NCI-H146 (cell line): ENCODE results near the gene PIBF1.
"Not testable (repeated sequence)": the region's sequence is repeated elsewhere in the genome, so short reads cannot be mapped to it uniquely, and the experiment has no call there.

Source experiments
- DNase-seq: peaks from one replicate; lab custom pipeline; 2025; lab: John Stamatoyannopoulos, UW

The PIBF1 gene

GRCh38 chr13:72781451-72782439 is at the start of gene PIBF1, which contains the start of gene DIS3:
Gene PIBF1 (plus strand): TSS chr13:72782133. CDS start chr13:72783470, 1,337 bp downstream.
Gene DIS3 (minus strand): TSS chr13:72781900. CDS start chr13:72781832, 68 bp downstream.
- peak; percentile 99 for DNase-seq

- no peak for DNase-seq
Measured at GRCh38 chr13:72737033-72737432, 44.9 kb upstream of the PIBF1 start.

DNA sequence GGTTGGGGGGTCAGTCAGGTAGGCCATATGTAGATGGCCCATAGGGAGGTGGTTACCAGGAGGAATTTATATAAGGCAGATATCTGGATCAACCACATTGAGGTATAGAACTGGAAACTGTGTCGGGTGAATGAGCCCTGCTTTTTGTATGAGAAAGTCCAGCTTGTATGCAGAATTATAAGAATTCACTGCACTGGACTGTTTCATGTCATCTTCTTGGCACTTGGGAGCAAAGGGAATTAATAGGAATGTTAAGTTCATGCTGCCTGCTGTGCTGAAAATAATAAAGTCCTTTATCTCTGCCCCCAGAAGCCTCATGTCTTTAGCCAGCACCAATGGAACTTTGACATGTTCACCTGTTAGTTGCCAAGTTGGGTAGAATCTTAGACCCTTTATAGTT is 41.9 kb upstream of the PIBF1 start:
- DNase-seq = no peak

- no peak for DNase-seq
Measured at GRCh38 chr13:72745260-72745659, 36.7 kb upstream of the PIBF1 start.

- DNase-seq = no peak
Measured at GRCh38 chr13:72751220-72751619, 30.7 kb upstream of the PIBF1 start.

DNA sequence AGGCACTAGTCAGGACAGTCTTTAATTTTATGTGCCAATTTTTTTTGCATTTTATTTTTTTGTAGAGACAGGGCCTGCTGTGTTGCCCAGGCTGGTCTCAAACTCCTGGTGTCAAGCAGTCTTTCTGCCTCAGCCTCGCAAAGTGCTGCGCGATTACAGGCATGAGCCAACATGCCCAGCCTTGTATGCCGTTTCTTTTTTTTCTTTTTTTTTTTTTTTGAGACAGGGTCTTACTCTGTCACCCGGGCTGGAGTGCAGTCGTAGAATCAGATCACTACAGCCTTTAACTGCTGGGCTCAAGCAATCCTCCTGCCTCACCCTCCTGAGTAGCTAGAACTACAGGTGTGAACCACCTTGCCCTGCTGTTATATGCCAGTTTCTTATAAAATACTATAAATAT is 27.8 kb upstream of the PIBF1 start:
- DNase-seq = no peak

GRCh38 chr13:72757792-72758535 is 24.0 kb upstream of the PIBF1 start:
- DNase-seq = no peak

- no peak for DNase-seq
Measured at GRCh38 chr13:72760189-72760588, 21.7 kb upstream of the PIBF1 start.

- no peak for DNase-seq
Measured at GRCh38 chr13:72763411-72763810, 18.5 kb upstream of the PIBF1 start.

DNA sequence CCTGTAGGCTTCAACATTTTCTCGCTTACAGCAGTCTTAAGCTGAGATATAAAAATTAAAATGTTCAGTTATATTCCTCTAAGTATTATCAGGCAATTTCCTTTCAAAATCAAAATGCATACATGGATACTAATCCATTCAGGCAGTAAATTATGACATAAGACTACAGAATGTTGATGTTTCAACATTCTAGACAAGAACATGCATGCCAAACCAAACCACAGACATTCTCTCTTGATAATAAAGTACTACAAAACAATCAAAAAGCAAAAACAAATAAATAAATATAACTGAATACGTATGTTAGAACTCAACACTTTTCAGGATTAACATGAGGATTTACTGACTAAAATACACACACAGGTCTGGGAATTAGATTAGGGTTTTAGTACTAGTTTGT is 7.9 kb upstream of the PIBF1 start:
- DNase-seq = no peak

DNA sequence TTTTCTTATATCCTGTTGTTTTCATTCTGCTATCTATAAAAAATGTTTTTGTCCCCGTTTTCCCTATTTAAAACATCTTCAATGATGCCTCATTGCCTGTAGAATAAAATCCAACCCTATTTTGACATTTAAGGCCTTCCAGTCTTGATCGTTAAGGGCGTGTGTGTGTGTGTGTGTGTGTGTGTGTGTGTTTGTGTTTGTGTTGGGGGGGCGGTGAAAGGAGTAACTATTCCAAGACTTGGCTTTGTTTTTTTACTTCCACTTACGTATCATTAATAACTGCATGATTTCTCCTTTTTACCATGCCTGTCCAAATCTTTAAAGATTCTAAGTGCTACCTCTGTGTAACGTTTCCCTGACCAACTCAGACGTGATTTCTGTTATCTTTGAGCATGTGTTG is 784 bp downstream of the PIBF1 start:
- DNase-seq = peak; percentile 12

- DNase-seq = not testable (repeated sequence)
Measured at GRCh38 chr13:72784679-72785078, 2.7 kb downstream of the PIBF1 start.

DNA sequence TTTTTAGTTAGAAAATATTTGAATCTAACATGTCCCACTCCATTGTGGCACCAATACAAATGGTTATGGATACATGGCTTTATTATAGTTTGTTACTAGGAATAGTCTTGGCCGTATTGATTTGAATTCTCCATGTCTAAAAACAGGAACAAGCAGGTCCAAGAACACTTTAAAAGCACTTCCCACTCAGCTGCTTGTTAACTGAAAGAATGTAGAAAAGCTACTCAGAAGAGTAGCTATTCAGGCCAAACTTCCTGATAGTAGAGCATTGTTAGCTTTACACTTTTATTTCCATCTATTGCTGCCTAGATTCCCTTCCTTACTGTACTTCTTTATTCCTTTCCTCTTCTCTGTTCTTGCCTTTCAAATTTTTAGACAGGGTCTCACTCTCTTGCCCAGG is 6.9 kb downstream of the PIBF1 start:
- DNase-seq = no peak

GRCh38 chr13:72792640-72793039 is 10.7 kb downstream of the PIBF1 start:
- DNase-seq = no peak

DNA sequence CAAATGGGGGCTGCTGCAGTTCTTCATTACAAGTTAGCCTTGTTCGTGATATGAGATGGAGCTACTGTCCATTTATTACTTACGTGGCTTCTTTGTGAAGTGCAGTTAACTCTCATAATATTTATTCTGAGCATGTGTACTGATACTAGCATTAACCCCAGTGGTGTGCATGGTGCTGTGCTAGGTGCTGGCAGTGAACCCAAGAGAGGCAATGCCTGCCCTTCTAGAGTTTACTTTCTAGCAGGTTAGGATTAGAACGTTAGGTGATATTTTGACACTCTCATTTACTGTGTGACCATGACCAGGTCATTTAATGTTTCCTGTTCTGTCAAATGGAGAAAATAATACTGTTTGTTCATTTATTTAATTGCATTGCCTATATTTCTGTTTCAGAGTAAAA is 16.9 kb downstream of the PIBF1 start:
- DNase-seq = no peak

- DNase-seq = no peak
Measured at GRCh38 chr13:72804301-72804700, 22.4 kb downstream of the PIBF1 start.

- DNase-seq = no peak
Measured at GRCh38 chr13:72805676-72806346, 23.9 kb downstream of the PIBF1 start.

- not testable (repeated sequence) for DNase-seq
Measured at GRCh38 chr13:72806514-72806913, 24.6 kb downstream of the PIBF1 start.

DNA sequence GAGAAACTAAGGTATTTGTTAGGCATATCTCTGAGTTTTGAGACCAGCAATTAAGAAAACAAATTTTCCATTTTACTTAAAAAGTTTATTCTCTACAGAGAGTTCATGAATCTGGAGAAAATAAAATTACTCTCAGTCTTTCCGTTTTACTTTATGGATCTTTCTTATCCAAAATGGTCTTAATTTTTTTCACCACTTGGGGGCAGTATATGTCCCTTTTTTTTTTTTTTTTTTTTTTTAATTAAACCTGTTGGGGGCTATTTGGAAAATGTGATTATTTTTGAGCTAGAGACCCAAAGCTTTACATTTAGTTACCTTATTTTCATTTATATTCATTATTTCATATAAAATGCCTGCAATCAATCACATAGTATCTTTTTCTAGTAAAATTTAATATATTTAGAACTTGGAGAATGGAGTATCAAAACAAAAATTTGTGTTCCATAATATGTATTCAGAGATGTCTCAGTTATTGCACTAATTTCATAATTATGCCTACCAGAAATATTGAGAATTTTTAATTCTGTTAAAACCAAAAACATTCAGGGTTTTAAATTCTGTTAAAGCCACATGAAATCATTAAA is 27.1 kb downstream of the PIBF1 start:
- DNase-seq = peak; percentile 22

- DNase-seq = no peak
Measured at GRCh38 chr13:72820156-72820897, 38.4 kb downstream of the PIBF1 start.

GRCh38 chr13:72820898-72821279 is 39.0 kb downstream of the PIBF1 start:
- no peak for DNase-seq
